ENCODE data around the gene EPHB3.

The EPHB3 gene

DNA sequence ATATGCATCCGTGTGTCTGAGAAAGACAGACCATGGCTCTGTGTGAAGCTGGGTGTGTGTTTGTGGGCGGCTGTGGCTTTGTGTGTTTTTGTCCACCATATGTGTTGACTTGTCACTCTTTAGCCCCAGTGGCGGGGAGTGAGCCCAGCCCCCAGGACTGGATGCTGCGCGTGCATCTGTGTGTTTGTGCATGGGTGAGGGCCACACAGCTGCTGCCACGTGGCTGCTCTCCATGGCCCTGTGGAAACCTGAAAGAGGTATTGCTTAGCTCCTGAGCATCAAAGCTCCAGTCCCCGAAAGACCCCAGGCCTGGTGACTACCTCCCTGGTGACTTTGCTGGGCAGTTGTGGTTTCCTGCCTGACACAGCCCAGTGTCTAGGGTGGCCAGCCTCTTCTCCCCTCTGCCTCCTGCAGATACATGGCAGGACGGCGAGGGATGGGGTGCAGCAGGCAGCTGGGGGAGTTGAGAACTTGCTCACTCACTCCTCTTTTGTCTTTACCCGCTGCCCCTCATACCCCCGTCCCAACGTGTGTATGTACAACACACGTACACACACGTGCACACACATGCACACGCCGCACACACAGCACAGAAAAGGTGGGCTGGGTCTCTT, 6.5 kb downstream of the EPHB3 start:
- H3K4me3 ChIP-seq (replicated peaks; ENCODE audit: low read depth, low read length), result peak overlapping the region; percentile 21
- no peak for TF ChIP-seq CTCF (IDR thresholded peaks at IDR 0.05; ENCODE audit: low read depth, low read length, missing control alignments)

GRCh38 chr3:184568560-184568923, 7.0 kb downstream of the EPHB3 start:
- no peak for TF ChIP-seq CTCF (IDR thresholded peaks at IDR 0.05; ENCODE audit: low read depth, low read length, missing control alignments)
- peak overlapping the region; percentile 21 for H3K4me3 ChIP-seq (replicated peaks; ENCODE audit: low read depth, low read length)
- no peak for DNase-seq (ENCODE audit: extremely low read depth, low read depth)

More for the DNA sequence above, 6.5 kb downstream of the EPHB3 start:
- peak; percentile 22 for DNase-seq (ENCODE audit: extremely low read depth, low read depth)

GRCh38 chr3:184568924-184569829, 7.6 kb downstream of the EPHB3 start:
- no peak for TF ChIP-seq CTCF (IDR thresholded peaks at IDR 0.05; ENCODE audit: low read depth, low read length, missing control alignments)
- DNase-seq (ENCODE audit: extremely low read depth, low read depth), result peak; percentile 97
- H3K4me3 ChIP-seq (replicated peaks; ENCODE audit: low read depth, low read length), result peak overlapping the region; percentile 38

DNA sequence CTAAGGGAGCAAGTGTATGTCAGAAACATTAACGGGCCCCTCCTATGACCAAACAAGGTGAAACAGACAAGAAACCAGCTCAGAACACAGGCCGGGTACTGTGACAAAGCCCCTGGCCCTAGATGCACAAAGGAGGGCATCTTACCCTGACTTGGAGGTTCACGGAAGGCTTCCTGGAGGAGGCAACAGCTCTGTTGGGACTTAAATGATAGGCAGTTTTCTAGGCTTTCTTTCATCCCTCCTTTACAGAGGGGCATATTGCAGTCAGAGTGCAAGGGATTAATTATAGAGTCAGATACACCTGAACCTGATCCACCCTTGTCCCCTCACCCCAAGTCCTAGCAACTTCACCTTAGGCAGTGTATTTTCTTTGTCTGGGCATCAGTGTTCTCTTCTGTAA, 8.4 kb downstream of the EPHB3 start:
- no peak for TF ChIP-seq CTCF (IDR thresholded peaks at IDR 0.05; ENCODE audit: low read depth, low read length, missing control alignments)
- no peak overlapping the region for H3K4me3 ChIP-seq (replicated peaks; ENCODE audit: low read depth, low read length)
- no peak for DNase-seq (ENCODE audit: extremely low read depth, low read depth)

DNA sequence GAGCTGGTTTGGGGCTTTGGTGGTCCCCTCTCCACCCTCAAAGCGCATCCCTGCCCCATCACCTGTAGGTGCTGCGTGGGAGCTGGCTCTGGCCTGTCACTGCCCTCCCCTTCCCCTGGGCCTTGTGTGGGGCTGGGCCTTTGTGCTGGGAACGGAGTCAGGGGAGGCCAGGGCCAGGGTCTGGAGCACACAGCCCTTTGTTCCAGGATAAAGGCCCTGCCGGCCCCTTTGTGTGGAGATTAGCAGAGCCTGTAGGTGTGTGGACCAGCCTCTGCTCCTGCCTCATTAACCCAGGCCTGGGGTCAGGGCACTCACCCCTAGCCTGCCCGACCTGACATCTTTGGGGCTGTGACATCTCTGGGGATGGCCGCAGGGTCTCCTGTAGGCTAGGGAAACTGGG, 8.9 kb downstream of the EPHB3 start:
- TF ChIP-seq CTCF (IDR thresholded peaks at IDR 0.05; ENCODE audit: low read depth, low read length, missing control alignments), result no peak
- DNase-seq (ENCODE audit: extremely low read depth, low read depth), result no peak
- H3K4me3 ChIP-seq (replicated peaks; ENCODE audit: low read depth, low read length), result no peak overlapping the region

DNA sequence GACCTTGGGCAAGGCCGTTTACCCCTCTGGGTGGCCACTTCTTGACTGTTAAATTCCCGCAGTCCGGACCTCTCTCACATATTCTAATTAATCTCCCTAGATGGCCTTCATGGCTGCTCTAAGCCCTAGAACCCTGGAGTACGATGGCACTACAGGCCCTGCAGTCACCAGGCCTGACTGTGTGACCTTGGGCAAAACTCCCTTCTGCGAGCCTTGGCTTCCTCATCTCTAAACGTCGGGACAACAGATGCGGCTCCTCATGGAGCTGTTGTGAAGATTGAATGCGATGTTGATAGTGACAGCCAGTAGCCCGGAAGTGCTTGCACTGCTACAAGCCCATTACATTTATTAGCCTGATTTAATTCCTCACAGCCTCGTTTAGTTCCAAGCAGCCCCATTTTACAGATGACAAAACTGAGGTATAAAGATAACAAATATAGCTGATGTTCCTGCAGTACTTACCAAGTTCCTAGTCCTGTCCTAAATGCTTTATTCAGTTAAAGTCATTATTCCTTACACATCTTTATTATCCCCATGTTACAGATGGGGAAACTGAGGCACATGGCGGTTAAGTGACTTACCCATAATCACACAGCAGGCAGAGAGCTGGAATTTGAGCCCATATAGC, 10.3 kb downstream of the EPHB3 start:
- no peak overlapping the region for H3K4me3 ChIP-seq (replicated peaks; ENCODE audit: low read depth, low read length)
- TF ChIP-seq CTCF (IDR thresholded peaks at IDR 0.05; ENCODE audit: low read depth, low read length, missing control alignments), result no peak
- DNase-seq (ENCODE audit: extremely low read depth, low read depth), result no peak
